Activated T-cell treated with anti-CD3 and anti-CD28 coated beads for 4 hours (primary cell): ENCODE measurements around the gene SAMD7.

Experiments used
- DNase-seq: peaks from one replicate; pipeline ENCODE4 v3.0.0-alpha.2; 2020

SAMD7 gene

GRCh38 chr3:169911272-169911671, at the start of gene SAMD7:
TSS of gene SAMD7 (plus strand) at chr3:169911572. CDS start at chr3:169919499, 7,927 bp downstream.
- no peak for DNase-seq

- DNase-seq: no peak
Observed at GRCh38 chr3:169861871-169862270, 49.5 kb upstream of the SAMD7 start.

- peak; percentile 55 for DNase-seq
Observed at GRCh38 chr3:169863458-169863899, 47.9 kb upstream of the SAMD7 start.

GRCh38 chr3:169864270-169864669, 47.1 kb upstream of the SAMD7 start:
- DNase-seq: no peak

GRCh38 chr3:169865176-169865767, 46.1 kb upstream of the SAMD7 start:
- peak; percentile 3 for DNase-seq

- DNase-seq: no peak
Observed at GRCh38 chr3:169867584-169868210, 43.7 kb upstream of the SAMD7 start.

GRCh38 chr3:169868369-169868768, 43.0 kb upstream of the SAMD7 start:
- no peak for DNase-seq

GRCh38 chr3:169869484-169870220, 41.7 kb upstream of the SAMD7 start, which contains the start of gene LRRC31:
TSS of gene LRRC31 (minus strand) at chr3:169869935. CDS start at chr3:169869807, 128 bp downstream.
- no peak for DNase-seq

GRCh38 chr3:169871129-169871886, 40.1 kb upstream of the SAMD7 start:
- no peak for DNase-seq

- DNase-seq: no peak
Observed at GRCh38 chr3:169879013-169879557, 32.3 kb upstream of the SAMD7 start.

- no peak for DNase-seq
Observed at GRCh38 chr3:169879845-169880575, 31.4 kb upstream of the SAMD7 start.

GRCh38 chr3:169880576-169881250, 30.7 kb upstream of the SAMD7 start:
- no peak for DNase-seq

- DNase-seq: no peak
Observed at GRCh38 chr3:169886671-169887070, 24.7 kb upstream of the SAMD7 start.

GRCh38 chr3:169891886-169892285, 19.5 kb upstream of the SAMD7 start:
- no peak for DNase-seq

- no peak for DNase-seq
Observed at GRCh38 chr3:169894110-169894509, 17.3 kb upstream of the SAMD7 start.

- no peak for DNase-seq
Observed at GRCh38 chr3:169895072-169895471, 16.3 kb upstream of the SAMD7 start.

- DNase-seq: no peak
Observed at GRCh38 chr3:169897284-169897683, 14.1 kb upstream of the SAMD7 start.

- no peak for DNase-seq
Observed at GRCh38 chr3:169901453-169901852, 9.9 kb upstream of the SAMD7 start.

- DNase-seq: no peak
Observed at GRCh38 chr3:169905404-169905803, 6.0 kb upstream of the SAMD7 start.

GRCh38 chr3:169907476-169907875, 3.9 kb upstream of the SAMD7 start:
- no peak for DNase-seq

GRCh38 chr3:169907944-169908343, 3.4 kb upstream of the SAMD7 start:
- no peak for DNase-seq

GRCh38 chr3:169913323-169913722, 2.0 kb downstream of the SAMD7 start:
- DNase-seq: no peak
